ENCODE results near the gene GABARAP. TPM values are rescaled to one million over a fixed set of nuclear protein-coding genes. Genes with fewer than 3 reads are reported as not detected.

Gene GABARAP
- total and polyA plus RNA-seq, 2 of the 4 experiments (the other 2 are of a cell fraction): 77.8 to 780 TPM

GRCh38 chr17:7289256-7290032 is 47.2 kb upstream of the GABARAP start:
- Histone ChIP-seq H3K79me1 (ENCODE audit: low read depth in 1 of 2, low read length in 2 of 2) (no peaks in the 10 kb centered on the region), H2AFZ (replicated peaks; ENCODE audit: low read length, poor library complexity) (no peak overlapping the region), H2BK5ac (ENCODE audit: low read depth, low read length, poor library complexity, severe bottlenecking) (no peak overlapping the region), H3K4ac (ENCODE audit: low read depth, low read length) (no peak overlapping the region), H4K8ac (ENCODE audit: low read depth in 2 of 2, low read length in 2 of 2) (no peak overlapping the region), H3K27ac (ENCODE audit: insufficient read depth, low read length) (no peak overlapping the region), H3K4me1 (ENCODE audit: control insufficient read depth, insufficient read depth, low read length) (no peaks in the 10 kb centered on the region), H3K18ac (ENCODE audit: low read depth, low read length) (no peak overlapping the region), H3K9me1 (ENCODE audit: insufficient read depth, low read length) (no peaks in the 10 kb centered on the region), H4K91ac (ENCODE audit: insufficient read depth, low read depth, low read length) (no peak overlapping the region), H3K27me3 (ENCODE audit: control insufficient read depth, insufficient read depth, low read length) (peaks cover 76% of the 10 kb centered on the region), H3K4me2 (ENCODE audit: low read depth, low read length) (no peak overlapping the region), H2BK120ac (ENCODE audit: low read depth, low read length) (no peak overlapping the region), H4K20me1 (ENCODE audit: insufficient read depth, low read length) (0 out of 2 replicates have a peak, but pooled peaks cover 3% of the 10 kb centered on the region), H2BK15ac (ENCODE audit: low read depth, low read length) (no peak overlapping the region), H3K4me3 (ENCODE audit: insufficient read depth, low read depth, low read length) (no peak overlapping the region), H2AK9ac (replicated peaks; ENCODE audit: low read depth, low read length, poor library complexity) (no peak overlapping the region), H3K23ac (ENCODE audit: low read depth, low read length) (no peak overlapping the region), H3K14ac (replicated peaks; ENCODE audit: low read depth, low read length) (no peak overlapping the region), H3K36me3 (ENCODE audit: control insufficient read depth, insufficient read depth, low read length) (no peaks in the 10 kb centered on the region), H4K5ac (ENCODE audit: low read depth, low read length) (no peak overlapping the region), H3K56ac (ENCODE audit: extremely low read depth, insufficient read depth, low read length) (no peak overlapping the region), H3K9ac (ENCODE audit: low read depth, low read length) (no peak overlapping the region), H2AK5ac (ENCODE audit: low read depth, low read length) (no peak overlapping the region), H2BK20ac (ENCODE audit: low read depth, low read length) (no peak overlapping the region), H3K9me3 (ENCODE audit: control insufficient read depth, insufficient read depth, low read length) (no peaks in the 10 kb centered on the region; the same call in 1 of the 2 replicates)
- ChIA-PET POLR2A (ENCODE audit: unreplicated experiment) (no interaction called here), CTCF (no interaction called here)
- ATAC-seq (ENCODE audit: low read depth) (no peak), DNase-seq (no peak)
- in situ Hi-C loops (cut with MboI; ENCODE audit: low sequenced_read_pairs): no loop called here
- TF ChIP-seq CEBPB (IDR thresholded peaks at IDR 0.05; ENCODE audit: low read depth, low read length) (no peak), NFE2L2 (IDR thresholded peaks at IDR 0.05; ENCODE audit: low read depth, low read length) (no peak), CHD1 (IDR thresholded peaks at IDR 0.05; ENCODE audit: low read depth, low read length) (no peak), MAZ (IDR thresholded peaks at IDR 0.05; ENCODE audit: borderline replicate concordance, low read depth, low read length) (no peak), RCOR1 (IDR thresholded peaks at IDR 0.05; ENCODE audit: insufficient replicate concordance, low read length) (no peak)
- TF ChIP-seq, protein P1, sequence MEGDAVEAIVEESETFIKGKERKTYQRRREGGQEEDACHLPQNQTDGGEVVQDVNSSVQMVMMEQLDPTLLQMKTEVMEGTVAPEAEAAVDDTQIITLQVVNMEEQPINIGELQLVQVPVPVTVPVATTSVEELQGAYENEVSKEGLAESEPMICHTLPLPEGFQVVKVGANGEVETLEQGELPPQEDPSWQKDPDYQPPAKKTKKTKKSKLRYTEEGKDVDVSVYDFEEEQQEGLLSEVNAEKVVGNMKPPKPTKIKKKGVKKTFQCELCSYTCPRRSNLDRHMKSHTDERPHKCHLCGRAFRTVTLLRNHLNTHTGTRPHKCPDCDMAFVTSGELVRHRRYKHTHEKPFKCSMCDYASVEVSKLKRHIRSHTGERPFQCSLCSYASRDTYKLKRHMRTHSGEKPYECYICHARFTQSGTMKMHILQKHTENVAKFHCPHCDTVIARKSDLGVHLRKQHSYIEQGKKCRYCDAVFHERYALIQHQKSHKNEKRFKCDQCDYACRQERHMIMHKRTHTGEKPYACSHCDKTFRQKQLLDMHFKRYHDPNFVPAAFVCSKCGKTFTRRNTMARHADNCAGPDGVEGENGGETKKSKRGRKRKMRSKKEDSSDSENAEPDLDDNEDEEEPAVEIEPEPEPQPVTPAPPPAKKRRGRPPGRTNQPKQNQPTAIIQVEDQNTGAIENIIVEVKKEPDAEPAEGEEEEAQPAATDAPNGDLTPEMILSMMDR (conservative IDR thresholded peaks at IDR 0.05; ENCODE audit: low read depth, low read length): no peak
- BruUV-seq (replicated peaks): no TSS peak
- dilution Hi-C loops (cut with HindIII; ENCODE audit: low sequenced_read_pairs, unreplicated experiment): no loop called here
- WGBS, 2 experiments (ENCODE audit: extremely low coverage in 2 of 2, insufficient read length in 1 of 2): 80% methylated on average over 1 of the region's 18 CpGs; no CpG with 5 or more reads in 1 of the 2 experiments
- intact Hi-C loops (cut with micrococcal nuclease): no loop called here

All from IMR-90 (cell line).